ENCODE data around the gene MORN1. TPM values are rescaled to one million over a fixed set of nuclear protein-coding genes. Genes with fewer than 3 reads are reported as not detected.

The MORN1 gene
- total RNA-seq, 4 donors from 2014 or later: 2.8 to 9.6 (median 4.3) TPM

- no peak for TF ChIP-seq CTCF (IDR thresholded peaks at IDR 0.05; ENCODE audit: low read depth)
These were observed 1.3 kb upstream of the MORN1 start for GRCh38 chr1:2392686-2393085.

GRCh38 chr1:2391931-2392509, 666 bp upstream of the MORN1 start:
- TF ChIP-seq CTCF (IDR thresholded peaks at IDR 0.05; ENCODE audit: low read depth): no peak

- TF ChIP-seq CTCF (IDR thresholded peaks at IDR 0.05; ENCODE audit: low read depth): no peak
These were observed 1.7 kb downstream of the MORN1 start for GRCh38 chr1:2389644-2390043.

GRCh38 chr1:2388004-2388913, 3.1 kb downstream of the MORN1 start:
- no peak for TF ChIP-seq CTCF (IDR thresholded peaks at IDR 0.05; ENCODE audit: low read depth)

- TF ChIP-seq CTCF (IDR thresholded peaks at IDR 0.05; ENCODE audit: low read depth): no peak
These were observed 4.4 kb downstream of the MORN1 start for GRCh38 chr1:2386636-2387611.

- TF ChIP-seq CTCF (IDR thresholded peaks at IDR 0.05; ENCODE audit: low read depth): no peak
These were observed 5.6 kb downstream of the MORN1 start for GRCh38 chr1:2385606-2386280.

All from subcutaneous adipose tissue (tissue), 4 donors.